ENCODE data around the gene UNC93B1.
A peak's percentile ranks its signal among the peaks of the same experiment; 100 is the strongest.
"Not testable (repeated sequence)": the region's sequence is repeated elsewhere in the genome, so short reads cannot be mapped to it uniquely, and the experiment has no call there.

Gene UNC93B1

DNA sequence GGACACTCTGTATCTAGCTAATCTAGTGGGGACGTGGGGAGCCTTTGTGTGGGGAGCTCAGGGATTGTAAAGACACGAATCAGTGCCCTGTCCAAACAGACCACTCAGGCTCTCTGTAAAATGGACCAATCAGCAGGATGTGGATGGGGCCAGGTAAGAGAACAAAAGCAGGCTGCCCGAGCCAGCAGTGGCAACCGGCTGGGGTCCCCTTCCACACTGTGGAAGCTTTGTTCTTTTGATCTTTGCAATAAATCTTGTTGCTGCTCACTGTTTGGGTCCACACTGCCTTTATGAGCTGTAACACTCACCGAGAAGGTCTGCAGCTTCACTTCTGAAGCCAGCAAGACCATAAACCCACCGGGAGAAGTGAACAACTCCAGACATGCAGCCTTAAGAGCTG is 40.0 kb downstream of the UNC93B1 start:
- ATAC-seq, DNase-seq, H3K27ac Mint-ChIP-seq, H3K9me3 Mint-ChIP-seq, H3K4me3 Mint-ChIP-seq, H3K4me1 Mint-ChIP-seq: not testable (repeated sequence)
- H3K27me3 Mint-ChIP-seq: peaks cover 26% of the 10 kb centered on the region

DNA sequence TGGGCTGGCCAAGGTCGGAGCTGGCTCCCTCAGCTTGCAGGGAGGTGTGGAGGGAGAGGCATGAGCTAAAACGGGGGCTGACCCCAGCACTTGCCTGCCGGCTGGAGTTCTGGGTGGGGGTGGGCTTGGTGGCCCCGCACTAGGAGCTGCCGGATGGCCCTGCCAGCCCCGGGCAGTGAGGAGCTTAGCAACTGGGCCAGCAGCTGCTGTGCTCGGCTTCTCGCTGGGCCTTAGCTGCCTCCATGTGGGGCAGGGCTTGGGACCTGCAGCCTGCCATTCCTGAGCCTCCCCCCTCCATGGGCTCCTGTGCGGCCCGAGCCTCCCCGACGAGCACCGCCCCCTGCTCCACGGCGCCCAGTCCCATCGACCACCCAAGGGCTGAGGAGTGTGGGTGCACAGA is 40.7 kb downstream of the UNC93B1 start:
- DNase-seq, H3K9me3 Mint-ChIP-seq, ATAC-seq, H3K4me3 Mint-ChIP-seq, H3K27ac Mint-ChIP-seq, H3K4me1 Mint-ChIP-seq: not testable (repeated sequence)
- H3K27me3 Mint-ChIP-seq: peaks cover 31% of the 10 kb centered on the region

DNA sequence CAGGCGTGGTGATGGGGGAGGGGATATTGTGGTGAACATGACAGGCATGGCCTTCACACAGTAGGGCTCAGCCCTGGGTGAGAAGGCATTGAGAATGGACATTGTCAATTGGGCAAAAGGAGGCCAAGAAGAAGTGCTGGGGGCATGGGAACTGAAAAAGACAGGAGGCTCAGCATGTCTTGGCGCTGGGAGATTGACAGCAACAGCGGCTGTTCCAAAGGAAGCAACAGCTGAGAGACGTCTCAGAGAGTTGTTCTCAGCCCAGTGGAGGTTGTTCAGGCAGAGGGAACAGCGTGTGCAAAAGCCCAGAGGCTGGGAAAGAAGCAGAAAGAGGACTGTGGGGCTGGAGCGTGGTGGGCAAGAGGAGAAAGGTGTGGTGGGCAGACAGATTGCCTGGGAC is 47.7 kb downstream of the UNC93B1 start:
- Mint-ChIP-seq H3K4me1 (peaks cover 20% of the 10 kb centered on the region), H3K27me3 (peaks cover 76% of the 10 kb centered on the region), H3K4me3 (peak overlapping the region in 1 of 2 donors; percentile 23)
- not testable (repeated sequence) for ATAC-seq, DNase-seq, H3K9me3 Mint-ChIP-seq, H3K27ac Mint-ChIP-seq

DNA sequence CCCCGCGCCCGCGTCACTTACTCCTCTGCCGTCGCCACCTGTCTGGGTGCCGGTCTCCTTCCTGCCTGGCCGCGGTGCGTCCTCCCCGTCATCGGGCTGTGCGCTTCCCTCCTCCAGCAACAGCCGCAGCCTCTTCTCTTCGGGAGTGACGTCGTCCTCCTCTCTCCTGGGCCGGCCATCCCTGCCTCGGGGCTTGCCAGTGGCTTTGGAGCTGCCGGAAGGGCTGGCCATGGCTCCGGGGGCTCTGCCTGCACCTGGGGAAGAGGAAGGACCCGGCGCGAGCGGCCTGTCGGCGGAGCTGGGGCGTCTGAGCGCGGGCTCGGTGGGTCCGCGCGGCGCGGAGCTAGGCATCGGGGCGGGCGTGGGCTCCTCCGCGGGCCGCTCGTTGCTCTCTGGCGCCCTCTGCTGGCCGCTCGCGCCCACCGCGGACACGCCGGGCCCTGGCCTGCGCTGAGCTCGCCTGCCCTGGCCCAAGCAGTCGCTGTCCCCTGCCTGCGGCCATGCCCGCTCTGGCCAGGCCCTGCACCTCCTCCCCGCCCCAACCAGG is 48.4 kb downstream of the UNC93B1 start:
- H3K27me3 Mint-ChIP-seq: peaks cover 69% of the 10 kb centered on the region
- H3K27ac Mint-ChIP-seq: peak overlapping the region; percentile 54 to 76
- DNase-seq: peak; percentile 79 to 86
- peaks cover 20% of the 10 kb centered on the region for H3K4me1 Mint-ChIP-seq
- peak; percentile 83 for ATAC-seq
- H3K4me3 Mint-ChIP-seq: peak overlapping the region; percentile 93 to 95
- not testable (repeated sequence) for H3K9me3 Mint-ChIP-seq

DNA sequence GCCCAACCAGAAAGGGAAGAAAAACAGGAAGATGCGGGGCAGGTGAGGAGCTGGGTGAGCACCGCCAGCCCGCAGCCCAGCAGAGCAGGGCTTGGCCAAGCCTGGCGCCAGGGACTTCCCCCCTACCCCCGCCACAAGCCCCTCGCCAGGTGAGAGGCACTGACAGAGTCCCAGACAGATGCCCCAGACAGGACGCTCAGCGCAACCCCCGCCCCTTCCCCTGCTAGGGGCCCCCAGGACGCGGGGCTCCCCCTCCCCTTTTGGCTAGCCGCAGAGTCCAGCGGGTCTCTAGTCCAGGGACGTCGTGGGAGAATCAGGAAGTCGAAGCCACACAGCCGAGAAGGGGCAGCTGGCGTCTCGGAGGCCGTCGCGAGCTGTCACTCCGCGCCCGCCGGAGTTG is 48.9 kb downstream of the UNC93B1 start:
- ATAC-seq, DNase-seq: not testable (repeated sequence)

DNA sequence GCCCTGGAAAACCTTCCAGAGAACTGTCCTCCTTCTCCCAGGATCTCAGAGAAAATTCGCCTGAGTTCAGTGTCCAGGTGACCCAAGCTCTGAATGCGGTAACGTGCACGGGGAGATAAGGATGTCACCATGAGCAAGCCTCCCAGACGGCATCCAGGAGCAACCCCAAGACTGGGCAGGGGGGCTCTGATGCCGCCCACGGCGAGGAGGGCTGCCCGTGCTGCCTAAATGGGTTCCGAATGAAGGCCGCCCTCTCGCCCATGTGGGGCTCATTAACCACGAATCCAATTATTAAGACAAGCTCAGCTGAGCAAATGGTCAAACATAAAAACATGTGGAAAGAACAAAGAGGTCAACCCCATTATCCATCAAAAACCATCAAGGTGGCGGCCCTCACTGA is 49.6 kb downstream of the UNC93B1 start:
- not testable (repeated sequence) for DNase-seq, H3K9me3 Mint-ChIP-seq, ATAC-seq
- peaks cover 58% of the 10 kb centered on the region for H3K27me3 Mint-ChIP-seq
- H3K27ac Mint-ChIP-seq: peak overlapping the region in 1 of 2 donors; percentile 87
- H3K4me3 Mint-ChIP-seq: peak overlapping the region; percentile 93 to 95
- peaks cover 20% of the 10 kb centered on the region for H3K4me1 Mint-ChIP-seq

More for the DNA sequence above, 48.9 kb downstream of the UNC93B1 start:
- not testable (repeated sequence) for H3K9me3 Mint-ChIP-seq
- Mint-ChIP-seq H3K4me3 (peak overlapping the region; percentile 93 to 95), H3K4me1 (peaks cover 20% of the 10 kb centered on the region), H3K27me3 (peaks cover 65% of the 10 kb centered on the region), H3K27ac (peak overlapping the region in 1 of 2 donors; percentile 87)

DNA sequence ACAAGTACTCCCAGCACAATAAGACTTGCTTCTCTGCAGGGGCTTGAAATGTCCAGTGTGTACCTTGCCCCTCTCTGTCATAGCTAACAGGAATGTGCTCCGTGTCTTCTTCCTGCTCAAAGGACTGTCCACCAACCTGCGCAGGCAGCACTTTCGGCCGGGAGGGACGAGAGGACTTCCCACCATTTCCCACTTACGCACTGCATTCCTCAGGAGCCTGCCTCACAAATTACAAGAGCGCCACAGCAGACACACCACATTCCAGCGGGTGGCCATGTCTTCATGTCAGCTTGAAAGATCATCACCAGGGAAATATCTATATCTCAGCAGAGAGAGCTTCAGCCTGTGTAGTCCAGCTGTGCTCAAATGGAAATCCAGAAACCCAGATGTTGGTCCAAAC is 53.2 kb downstream of the UNC93B1 start:
- H3K27ac Mint-ChIP-seq, H3K9me3 Mint-ChIP-seq: not testable (repeated sequence)
- peaks cover 14% of the 10 kb centered on the region for H3K4me1 Mint-ChIP-seq

DNA sequence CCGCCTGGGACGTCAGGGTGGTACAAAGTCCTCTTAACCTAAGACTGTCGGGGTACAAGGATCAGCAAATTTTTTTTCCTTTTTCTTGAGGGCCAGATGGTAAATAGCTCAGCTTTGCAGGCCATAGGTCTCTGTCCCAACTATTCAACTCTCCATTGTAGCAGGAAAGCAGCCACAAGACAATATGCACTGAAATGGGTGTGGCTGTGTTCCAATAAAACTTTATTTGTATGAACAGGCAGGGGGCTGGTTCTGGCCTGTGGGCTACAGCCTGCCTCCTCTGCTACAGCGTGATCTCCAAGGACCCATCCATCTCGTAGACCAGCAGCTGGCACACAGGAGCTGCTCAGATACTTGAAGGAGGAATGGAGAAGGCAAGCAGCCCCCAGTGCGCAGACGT is 56.1 kb downstream of the UNC93B1 start:
- not testable (repeated sequence) for ATAC-seq, H3K27ac Mint-ChIP-seq, H3K4me3 Mint-ChIP-seq, H3K27me3 Mint-ChIP-seq, H3K4me1 Mint-ChIP-seq, DNase-seq, H3K9me3 Mint-ChIP-seq

More for the DNA sequence above, 53.2 kb downstream of the UNC93B1 start:
- DNase-seq, ATAC-seq, H3K4me3 Mint-ChIP-seq: not testable (repeated sequence)
- H3K27me3 Mint-ChIP-seq: peaks cover 30% of the 10 kb centered on the region

DNA sequence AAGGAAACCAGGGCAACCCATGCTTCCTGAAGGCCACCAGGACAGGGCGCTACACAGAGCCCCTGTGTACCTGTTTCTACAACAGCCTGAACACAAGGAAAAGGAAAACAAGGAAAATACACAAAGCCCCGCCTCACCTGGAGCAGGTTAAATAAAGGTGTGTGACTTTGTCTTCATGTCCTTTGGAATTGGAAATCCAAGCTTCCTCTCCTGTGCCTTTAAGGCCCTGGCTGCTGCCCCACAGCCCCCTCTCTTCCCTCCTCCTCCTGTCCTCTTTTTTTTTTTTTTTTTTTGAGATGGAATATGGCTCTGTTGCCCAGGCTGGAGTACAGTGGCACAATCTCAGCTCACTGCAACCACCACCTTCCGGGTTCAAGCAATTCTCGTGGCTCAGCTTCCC is 57.5 kb downstream of the UNC93B1 start:
- DNase-seq, H3K9me3 Mint-ChIP-seq, H3K27me3 Mint-ChIP-seq, ATAC-seq, H3K4me1 Mint-ChIP-seq, H3K27ac Mint-ChIP-seq, H3K4me3 Mint-ChIP-seq: not testable (repeated sequence)

DNA sequence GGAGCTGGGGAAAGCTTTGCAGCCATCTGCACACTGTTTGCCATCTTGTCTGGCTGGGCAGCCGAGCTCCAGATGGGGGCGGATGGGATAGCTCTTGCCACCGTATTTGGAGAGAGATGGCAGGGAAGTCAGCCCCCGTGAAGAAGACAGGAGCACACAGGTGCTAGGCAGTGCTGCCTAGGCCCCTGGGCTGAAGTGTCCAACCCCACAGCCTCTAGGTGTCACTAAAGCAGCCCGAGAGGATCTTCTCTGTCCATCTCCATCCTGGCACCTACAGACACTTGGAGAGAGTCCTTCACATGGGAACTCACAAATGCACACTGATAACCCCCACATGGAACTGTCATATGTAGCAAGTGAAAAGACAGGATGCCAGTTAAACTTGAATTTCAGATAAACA is 60.5 kb downstream of the UNC93B1 start:
- H3K4me3 Mint-ChIP-seq, H3K9me3 Mint-ChIP-seq, H3K4me1 Mint-ChIP-seq, H3K27ac Mint-ChIP-seq, DNase-seq, ATAC-seq, H3K27me3 Mint-ChIP-seq: not testable (repeated sequence)
